ENCODE data around the gene UGT1A6. TPM values are rescaled to one million over a fixed set of nuclear protein-coding genes. Genes with fewer than 3 reads are reported as not detected.

Gene UGT1A6
- total and polyA plus RNA-seq, 2 experiments from 2014 or later, result not detected

DNA sequence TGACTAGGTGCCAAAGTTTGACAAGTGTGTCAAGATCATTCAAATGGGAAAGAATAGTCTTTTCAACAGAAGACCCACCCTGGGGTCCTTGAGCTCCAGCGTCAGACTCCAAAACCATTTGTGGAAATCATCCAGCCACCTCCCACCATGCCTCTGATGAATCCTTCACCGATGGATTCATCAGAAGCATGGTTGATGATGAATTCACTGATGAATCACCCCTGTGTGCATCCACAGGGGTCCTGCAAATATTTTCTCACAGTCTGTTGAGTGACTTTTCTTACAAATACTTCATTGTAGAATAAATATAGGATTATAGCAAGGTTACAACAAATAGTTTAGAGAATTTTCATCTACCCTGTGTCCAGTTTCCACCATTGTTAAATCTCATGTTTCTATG, 16.6 kb upstream of the UGT1A6 start:
- no peaks in the 10 kb centered on the region for H3K4me1 ChIP-seq (ENCODE audit: low read depth)
- TF ChIP-seq CTCF (IDR thresholded peaks at IDR 0.05; ENCODE audit: low read depth, low read length), result no peak
- H3K9me3 ChIP-seq (ENCODE audit: low read depth), result no peaks in the 10 kb centered on the region
- no peak for DNase-seq (ENCODE audit: low read depth in 1 of 2, low spot score in 1 of 2)
- H3K4me3 ChIP-seq, result no peak overlapping the region
- no peak overlapping the region for H3K27ac ChIP-seq
- H3K36me3 ChIP-seq, result no peaks in the 10 kb centered on the region
- no peaks in the 10 kb centered on the region for H3K27me3 ChIP-seq

DNA sequence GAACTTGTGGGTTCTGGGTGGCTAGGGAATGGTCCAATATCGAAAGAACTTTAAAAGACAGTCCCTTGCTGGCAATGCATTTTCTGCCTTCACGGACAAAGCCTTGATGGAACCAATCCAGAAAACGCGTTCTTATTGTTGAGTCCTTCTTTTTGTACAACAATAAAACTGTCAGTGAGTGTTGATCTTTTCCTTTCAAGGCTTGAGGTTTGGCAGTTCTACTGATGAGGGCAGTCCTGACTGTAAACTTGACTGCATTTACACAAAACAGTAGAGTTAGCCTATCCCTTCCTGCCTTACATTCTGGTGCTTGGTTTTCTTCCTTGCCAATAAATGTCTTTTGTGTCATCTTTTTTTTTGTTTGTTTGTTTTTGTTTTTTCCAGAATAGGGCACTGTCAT, 13.5 kb upstream of the UGT1A6 start:
- no peak for DNase-seq (ENCODE audit: low read depth in 1 of 2, low spot score in 1 of 2)
- Histone ChIP-seq H3K4me1 (ENCODE audit: low read depth) (no peaks in the 10 kb centered on the region), H3K36me3 (no peaks in the 10 kb centered on the region), H3K27ac (no peak overlapping the region), H3K27me3 (no peaks in the 10 kb centered on the region), H3K4me3 (no peak overlapping the region), H3K9me3 (ENCODE audit: low read depth) (no peaks in the 10 kb centered on the region)
- no peak for TF ChIP-seq CTCF (IDR thresholded peaks at IDR 0.05; ENCODE audit: low read depth, low read length)

- Histone ChIP-seq H3K9me3 (ENCODE audit: low read depth) (no peaks in the 10 kb centered on the region), H3K36me3 (no peaks in the 10 kb centered on the region), H3K27ac (no peak overlapping the region), H3K27me3 (no peaks in the 10 kb centered on the region), H3K4me3 (no peak overlapping the region), H3K4me1 (ENCODE audit: low read depth) (no peaks in the 10 kb centered on the region)
- TF ChIP-seq CTCF (IDR thresholded peaks at IDR 0.05; ENCODE audit: low read depth, low read length), result no peak
- no peak for DNase-seq (ENCODE audit: low read depth in 1 of 2, low spot score in 1 of 2)
Measured at GRCh38 chr2:233680361-233681045, 12.2 kb upstream of the UGT1A6 start.

DNA sequence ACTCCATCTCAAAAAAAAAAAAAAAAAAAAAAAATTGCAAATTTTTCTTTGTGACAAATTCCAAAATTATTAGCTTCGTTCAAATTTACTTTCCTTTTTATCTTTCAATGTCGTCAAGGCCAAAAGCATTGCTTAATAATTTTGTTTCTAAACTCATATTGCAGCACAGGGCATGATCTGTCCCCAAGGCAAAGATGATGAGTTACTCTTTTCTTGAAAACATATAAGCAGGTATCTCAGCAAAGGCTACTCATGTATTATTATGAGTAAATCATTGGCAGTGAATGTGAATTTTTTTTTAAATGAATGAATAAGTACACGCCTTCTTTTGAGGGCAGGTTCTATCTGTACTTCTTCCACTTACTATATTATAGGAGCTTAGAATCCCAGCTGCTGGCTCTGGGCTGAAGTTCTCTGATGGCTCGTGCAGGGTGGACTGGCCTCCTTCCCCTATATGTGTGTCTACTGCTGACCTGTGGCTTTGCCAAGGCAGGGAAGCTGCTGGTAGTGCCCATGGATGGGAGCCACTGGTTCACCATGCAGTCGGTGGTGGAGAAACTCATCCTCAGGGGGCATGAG, 11.1 kb upstream of the UGT1A6 start, which contains the start of gene UGT1A7:
TSS of gene UGT1A7 (plus strand) at position 381 of the 579 bp plus-strand sequence. CDS start at position 418, 37 bp downstream.
- Histone ChIP-seq H3K27me3 (no peaks in the 10 kb centered on the region), H3K9me3 (ENCODE audit: low read depth) (no peaks in the 10 kb centered on the region), H3K4me3 (no peak within 1 kb of the TSS), H3K36me3 (no peaks in the 10 kb centered on the region), H3K4me1 (ENCODE audit: low read depth) (no peaks in the 10 kb centered on the region), H3K27ac (no peak within 1 kb of the TSS)
- no peak for TF ChIP-seq CTCF (IDR thresholded peaks at IDR 0.05; ENCODE audit: low read depth, low read length)
- DNase-seq (ENCODE audit: low read depth in 1 of 2, low spot score in 1 of 2), result no peak

- TF ChIP-seq CTCF (IDR thresholded peaks at IDR 0.05; ENCODE audit: low read depth, low read length), result no peak
- no peak overlapping the region for H3K27ac ChIP-seq
- no peak overlapping the region for H3K4me3 ChIP-seq
- no peaks in the 10 kb centered on the region for H3K4me1 ChIP-seq (ENCODE audit: low read depth)
- DNase-seq (ENCODE audit: low read depth in 1 of 2, low spot score in 1 of 2), result no peak
- H3K36me3 ChIP-seq, result no peaks in the 10 kb centered on the region
- no peaks in the 10 kb centered on the region for H3K27me3 ChIP-seq
- H3K9me3 ChIP-seq (ENCODE audit: low read depth), result no peaks in the 10 kb centered on the region
Measured at GRCh38 chr2:233684640-233685039, 8.1 kb upstream of the UGT1A6 start.
